Measurements from ENCODE around the gene PCNX4.

PCNX4 gene

DNA sequence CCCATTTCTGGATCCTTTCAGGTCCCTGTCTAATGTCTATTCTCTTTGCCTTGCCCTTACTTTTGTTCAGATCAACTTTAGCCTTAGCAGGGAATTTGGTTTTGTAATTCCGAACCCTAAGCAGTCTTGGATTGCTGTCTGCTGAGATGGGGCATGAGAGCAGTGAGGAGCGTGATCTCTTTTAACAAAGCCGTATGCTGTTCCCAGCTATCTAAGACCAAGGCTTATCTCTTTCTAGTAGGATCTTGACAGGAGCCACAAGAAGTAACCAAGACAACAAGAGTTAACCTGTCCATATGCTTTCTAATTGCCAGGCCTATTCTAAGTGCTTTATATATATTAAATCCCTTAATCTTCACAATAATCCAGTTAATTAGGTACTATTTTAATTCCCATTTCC lies 78.0 kb downstream of the PCNX4 start:
- H3K27me3 ChIP-seq (ENCODE audit: control insufficient read depth in 1 of 2, insufficient read depth in 2 of 2, low read length in 2 of 2) = peaks cover 0 to 3% of the 10 kb centered on the region in 2 donors

GRCh38 chr14:60170948-60171347 lies 79.2 kb downstream of the PCNX4 start:
- H3K36me3 ChIP-seq (ENCODE audit: control insufficient read depth in 1 of 2, insufficient read depth in 2 of 2, low read length in 2 of 2) = no peaks in the 10 kb centered on the region
- H3K4me1 ChIP-seq (ENCODE audit: control insufficient read depth in 1 of 2, insufficient read depth in 2 of 2, low read length in 2 of 2) = peaks cover under 1 to 4% of the 10 kb centered on the region in 2 donors
- H3K9me3 ChIP-seq (ENCODE audit: control insufficient read depth in 1 of 2, low read length in 2 of 2) = no peaks in the 10 kb centered on the region
- no peak overlapping the region for H3K27ac ChIP-seq (ENCODE audit: low read depth, low read length)
- peaks cover 0 to 3% of the 10 kb centered on the region in 2 donors for H3K27me3 ChIP-seq (ENCODE audit: control insufficient read depth in 1 of 2, insufficient read depth in 2 of 2, low read length in 2 of 2)
- no peak overlapping the region for H3K4me3 ChIP-seq (ENCODE audit: low read depth in 1 of 2, low read length in 2 of 2)
- no peak overlapping the region for H3K9ac ChIP-seq (ENCODE audit: low read depth in 1 of 2, low read length in 2 of 2)

More for the DNA sequence above, 78.0 kb downstream of the PCNX4 start:
- H3K9me3 ChIP-seq (ENCODE audit: control insufficient read depth in 1 of 2, low read length in 2 of 2) = no peaks in the 10 kb centered on the region
- no peak overlapping the region for H3K9ac ChIP-seq (ENCODE audit: low read depth in 1 of 2, low read length in 2 of 2)
- H3K27ac ChIP-seq (ENCODE audit: low read depth, low read length) = no peak overlapping the region
- peaks cover 5 to 10% of the 10 kb centered on the region in 2 donors for H3K4me1 ChIP-seq (ENCODE audit: control insufficient read depth in 1 of 2, insufficient read depth in 2 of 2, low read length in 2 of 2)
- no peaks in the 10 kb centered on the region for H3K36me3 ChIP-seq (ENCODE audit: control insufficient read depth in 1 of 2, insufficient read depth in 2 of 2, low read length in 2 of 2)
- H3K4me3 ChIP-seq (ENCODE audit: low read depth in 1 of 2, low read length in 2 of 2) = no peak overlapping the region

- H3K9ac ChIP-seq (ENCODE audit: low read depth in 1 of 2, low read length in 2 of 2) = no peak overlapping the region
- no peak overlapping the region for H3K27ac ChIP-seq (ENCODE audit: low read depth, low read length)
- H3K4me3 ChIP-seq (ENCODE audit: low read depth in 1 of 2, low read length in 2 of 2) = no peak overlapping the region
- H3K9me3 ChIP-seq (ENCODE audit: control insufficient read depth in 1 of 2, low read length in 2 of 2) = no peaks in the 10 kb centered on the region
- H3K27me3 ChIP-seq (ENCODE audit: control insufficient read depth in 1 of 2, insufficient read depth in 2 of 2, low read length in 2 of 2) = peaks cover 0 to 3% of the 10 kb centered on the region in 2 donors
- H3K4me1 ChIP-seq (ENCODE audit: control insufficient read depth in 1 of 2, insufficient read depth in 2 of 2, low read length in 2 of 2) = no peaks in the 10 kb centered on the region
- H3K36me3 ChIP-seq (ENCODE audit: control insufficient read depth in 1 of 2, insufficient read depth in 2 of 2, low read length in 2 of 2) = no peaks in the 10 kb centered on the region
These were observed 80.0 kb downstream of the PCNX4 start for GRCh38 chr14:60171690-60172089.

- no peaks in the 10 kb centered on the region for H3K36me3 ChIP-seq (ENCODE audit: control insufficient read depth in 1 of 2, insufficient read depth in 2 of 2, low read length in 2 of 2)
- H3K9ac ChIP-seq (ENCODE audit: low read depth in 1 of 2, low read length in 2 of 2) = no peak overlapping the region
- no peaks in the 10 kb centered on the region for H3K9me3 ChIP-seq (ENCODE audit: control insufficient read depth in 1 of 2, low read length in 2 of 2)
- H3K4me3 ChIP-seq (ENCODE audit: low read depth in 1 of 2, low read length in 2 of 2) = no peak overlapping the region
- no peak overlapping the region for H3K27ac ChIP-seq (ENCODE audit: low read depth, low read length)
- H3K27me3 ChIP-seq (ENCODE audit: control insufficient read depth in 1 of 2, insufficient read depth in 2 of 2, low read length in 2 of 2) = no peaks in the 10 kb centered on the region
- no peaks in the 10 kb centered on the region for H3K4me1 ChIP-seq (ENCODE audit: control insufficient read depth in 1 of 2, insufficient read depth in 2 of 2, low read length in 2 of 2)
These were observed 82.9 kb downstream of the PCNX4 start for GRCh38 chr14:60174352-60175254.

GRCh38 chr14:60175255-60175902 lies 83.7 kb downstream of the PCNX4 start:
- H3K4me3 ChIP-seq (ENCODE audit: low read depth in 1 of 2, low read length in 2 of 2) = no peak overlapping the region
- no peaks in the 10 kb centered on the region for H3K27me3 ChIP-seq (ENCODE audit: control insufficient read depth in 1 of 2, insufficient read depth in 2 of 2, low read length in 2 of 2)
- H3K9ac ChIP-seq (ENCODE audit: low read depth in 1 of 2, low read length in 2 of 2) = no peak overlapping the region
- no peaks in the 10 kb centered on the region for H3K9me3 ChIP-seq (ENCODE audit: control insufficient read depth in 1 of 2, low read length in 2 of 2)
- H3K36me3 ChIP-seq (ENCODE audit: control insufficient read depth in 1 of 2, insufficient read depth in 2 of 2, low read length in 2 of 2) = no peaks in the 10 kb centered on the region
- no peaks in the 10 kb centered on the region for H3K4me1 ChIP-seq (ENCODE audit: control insufficient read depth in 1 of 2, insufficient read depth in 2 of 2, low read length in 2 of 2)
- H3K27ac ChIP-seq (ENCODE audit: low read depth, low read length) = no peak overlapping the region

DNA sequence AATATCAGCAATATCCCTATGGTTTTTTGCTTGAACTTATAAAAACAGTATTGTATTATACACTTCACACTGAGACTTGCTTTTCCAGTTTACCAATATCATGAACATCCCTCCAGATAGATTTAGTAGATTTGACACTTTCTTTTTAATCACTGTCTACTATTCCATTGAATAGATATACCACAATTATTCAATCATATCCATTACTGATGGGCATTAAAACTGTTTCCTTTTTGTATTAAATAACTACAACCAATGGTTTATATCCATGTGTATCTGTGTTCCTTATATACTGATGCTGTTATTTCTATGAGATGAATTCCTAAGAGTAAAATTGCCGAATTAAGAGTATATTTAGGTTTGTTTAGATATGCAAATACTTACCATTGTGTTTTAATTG lies 86.4 kb downstream of the PCNX4 start:
- Histone ChIP-seq H3K4me1 (ENCODE audit: control insufficient read depth in 1 of 2, insufficient read depth in 2 of 2, low read length in 2 of 2) (no peaks in the 10 kb centered on the region), H3K27me3 (ENCODE audit: control insufficient read depth in 1 of 2, insufficient read depth in 2 of 2, low read length in 2 of 2) (no peaks in the 10 kb centered on the region)

GRCh38 chr14:60178820-60179219 lies 87.1 kb downstream of the PCNX4 start:
- H3K9ac ChIP-seq (ENCODE audit: low read depth in 1 of 2, low read length in 2 of 2) = no peak overlapping the region
- H3K4me1 ChIP-seq (ENCODE audit: control insufficient read depth in 1 of 2, insufficient read depth in 2 of 2, low read length in 2 of 2) = peaks cover 0 to 3% of the 10 kb centered on the region in 2 donors
- H3K4me3 ChIP-seq (ENCODE audit: low read depth in 1 of 2, low read length in 2 of 2) = no peak overlapping the region
- H3K36me3 ChIP-seq (ENCODE audit: control insufficient read depth in 1 of 2, insufficient read depth in 2 of 2, low read length in 2 of 2) = no peaks in the 10 kb centered on the region
- no peaks in the 10 kb centered on the region for H3K27me3 ChIP-seq (ENCODE audit: control insufficient read depth in 1 of 2, insufficient read depth in 2 of 2, low read length in 2 of 2)
- H3K9me3 ChIP-seq (ENCODE audit: control insufficient read depth in 1 of 2, low read length in 2 of 2) = no peaks in the 10 kb centered on the region
- H3K27ac ChIP-seq (ENCODE audit: low read depth, low read length) = no peak overlapping the region

More for the DNA sequence above, 86.4 kb downstream of the PCNX4 start:
- Histone ChIP-seq H3K9ac (ENCODE audit: low read depth in 1 of 2, low read length in 2 of 2) (no peak overlapping the region), H3K36me3 (ENCODE audit: control insufficient read depth in 1 of 2, insufficient read depth in 2 of 2, low read length in 2 of 2) (no peaks in the 10 kb centered on the region), H3K4me3 (ENCODE audit: low read depth in 1 of 2, low read length in 2 of 2) (no peak overlapping the region), H3K9me3 (ENCODE audit: control insufficient read depth in 1 of 2, low read length in 2 of 2) (no peaks in the 10 kb centered on the region), H3K27ac (ENCODE audit: low read depth, low read length) (no peak overlapping the region)

GRCh38 chr14:60179431-60179869 lies 87.7 kb downstream of the PCNX4 start:
- Histone ChIP-seq H3K27ac (ENCODE audit: low read depth, low read length) (no peak overlapping the region), H3K9ac (ENCODE audit: low read depth in 1 of 2, low read length in 2 of 2) (no peak overlapping the region), H3K4me1 (ENCODE audit: control insufficient read depth in 1 of 2, insufficient read depth in 2 of 2, low read length in 2 of 2) (peaks cover 0 to 5% of the 10 kb centered on the region in 2 donors), H3K4me3 (ENCODE audit: low read depth in 1 of 2, low read length in 2 of 2) (no peak overlapping the region), H3K27me3 (ENCODE audit: control insufficient read depth in 1 of 2, insufficient read depth in 2 of 2, low read length in 2 of 2) (no peaks in the 10 kb centered on the region), H3K36me3 (ENCODE audit: control insufficient read depth in 1 of 2, insufficient read depth in 2 of 2, low read length in 2 of 2) (no peaks in the 10 kb centered on the region), H3K9me3 (ENCODE audit: control insufficient read depth in 1 of 2, low read length in 2 of 2) (no peaks in the 10 kb centered on the region)

DNA sequence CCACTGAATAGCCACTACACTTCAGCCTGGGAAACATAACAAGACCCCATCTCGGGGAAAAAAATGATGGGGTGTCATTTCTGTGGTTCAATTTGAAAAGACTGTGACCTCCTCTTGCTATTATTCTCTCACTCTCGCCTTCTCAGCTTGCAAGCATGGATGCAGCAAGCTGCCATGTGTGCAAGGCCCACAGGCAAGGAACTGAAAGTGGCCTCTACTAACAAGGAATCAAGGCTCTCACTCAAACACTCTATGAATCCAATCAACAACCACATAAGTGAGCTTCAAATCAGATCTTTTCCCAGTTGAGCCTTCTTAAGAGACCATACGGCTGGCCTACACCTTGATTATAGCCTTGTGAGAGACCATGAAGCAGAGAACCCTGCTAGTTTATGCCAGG lies 91.4 kb downstream of the PCNX4 start:
- Histone ChIP-seq H3K9me3 (ENCODE audit: control insufficient read depth in 1 of 2, low read length in 2 of 2) (no peaks in the 10 kb centered on the region), H3K4me3 (ENCODE audit: low read depth in 1 of 2, low read length in 2 of 2) (no peak overlapping the region), H3K27ac (ENCODE audit: low read depth, low read length) (no peak overlapping the region), H3K27me3 (ENCODE audit: control insufficient read depth in 1 of 2, insufficient read depth in 2 of 2, low read length in 2 of 2) (peaks cover 0 to 3% of the 10 kb centered on the region in 2 donors), H3K4me1 (ENCODE audit: control insufficient read depth in 1 of 2, insufficient read depth in 2 of 2, low read length in 2 of 2) (peaks cover 0 to 5% of the 10 kb centered on the region in 2 donors), H3K9ac (ENCODE audit: low read depth in 1 of 2, low read length in 2 of 2) (no peak overlapping the region), H3K36me3 (ENCODE audit: control insufficient read depth in 1 of 2, insufficient read depth in 2 of 2, low read length in 2 of 2) (no peaks in the 10 kb centered on the region)

DNA sequence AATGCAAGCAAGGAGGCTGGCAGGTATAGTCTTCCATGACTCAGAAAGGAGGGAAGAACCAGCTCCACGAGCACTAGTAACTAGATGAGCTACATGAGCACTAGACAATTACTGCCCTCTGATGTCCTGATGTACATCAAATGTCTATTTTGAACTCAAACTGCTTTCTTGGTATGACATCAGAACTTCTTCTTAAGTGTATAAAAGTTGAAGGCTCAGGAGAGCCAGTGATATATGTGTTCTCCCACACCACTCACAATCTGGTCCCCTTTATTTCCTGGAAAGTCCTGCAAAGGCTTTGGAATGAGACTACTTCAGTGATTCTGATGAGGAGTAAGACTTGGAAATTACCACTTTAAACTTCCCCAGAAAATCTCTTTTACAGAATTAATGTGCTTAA lies 92.0 kb downstream of the PCNX4 start:
- peaks cover 0 to 3% of the 10 kb centered on the region in 2 donors for H3K27me3 ChIP-seq (ENCODE audit: control insufficient read depth in 1 of 2, insufficient read depth in 2 of 2, low read length in 2 of 2)
- peaks cover 0 to 5% of the 10 kb centered on the region in 2 donors for H3K4me1 ChIP-seq (ENCODE audit: control insufficient read depth in 1 of 2, insufficient read depth in 2 of 2, low read length in 2 of 2)
- no peak overlapping the region for H3K27ac ChIP-seq (ENCODE audit: low read depth, low read length)
- no peaks in the 10 kb centered on the region for H3K9me3 ChIP-seq (ENCODE audit: control insufficient read depth in 1 of 2, low read length in 2 of 2)
- peak overlapping the region in 1 of 2 donors; percentile 46 for H3K9ac ChIP-seq (ENCODE audit: low read depth in 1 of 2, low read length in 2 of 2)
- H3K4me3 ChIP-seq (ENCODE audit: low read depth in 1 of 2, low read length in 2 of 2) = peak overlapping the region; percentile 62
- H3K36me3 ChIP-seq (ENCODE audit: control insufficient read depth in 1 of 2, insufficient read depth in 2 of 2, low read length in 2 of 2) = no peaks in the 10 kb centered on the region
